Vagina (tissue), 2 donors: ENCODE data around the gene VAMP3. TPM values are rescaled to one million over a fixed set of nuclear protein-coding genes. Genes with fewer than 3 reads are reported as not detected.
A peak's percentile ranks its signal among the peaks of the same experiment; 100 is the strongest.

Experiments used
- DNase-seq, 2 donors: peaks; one replicate each; pipeline ENCODE4 v3.0.0-alpha.2; 2017; ENCODE audit errors: extremely low spot score in 2 of 2
- H3K27ac ChIP-seq: fragments of 200-600 bp; sonication (generic); one replicate; pipeline ENCODE4 v1.5.1; 2019
- H3K27me3 ChIP-seq: fragments of 200-600 bp; sonication (generic); one replicate; pipeline ENCODE4 v1.5.1; 2019
- H3K36me3 ChIP-seq, 2 donors: fragments of 200-600 bp; sonication (generic); one replicate each; pipeline ENCODE4 v1.5.1; 2017 to 2019
- H3K4me1 ChIP-seq: fragments of 200-600 bp; sonication (generic); one replicate; pipeline ENCODE4 v1.5.1; 2019
- H3K4me3 ChIP-seq, 2 donors: fragments of 200-600 bp; sonication (generic); 1 replicate in 1 of 2; 2 replicates in 1 of 2; pipeline ENCODE4 v1.5.1; 2016 to 2019
- H3K9me3 ChIP-seq: fragments of 200-600 bp; sonication (generic); one replicate; pipeline ENCODE4 v1.5.1; 2019
- POLR2A ChIP-seq, 2 donors: fragments of 450-650 bp; IDR thresholded peaks; one replicate each; pipeline ENCODE4 v1.6.1; 2017; ENCODE audit warnings: antibody characterized with exemption in 2 of 2, mild to moderate bottlenecking in 2 of 2, moderate library complexity in 2 of 2
- POLR2AphosphoS5 ChIP-seq, 2 donors: sonication (generic); formaldehyde crosslinking; IDR thresholded peaks; one replicate each; pipeline ENCODE4 v1.9.0; 2017; ENCODE audit warnings: antibody characterized with exemption in 2 of 2, mild to moderate bottlenecking in 2 of 2, low read depth in 1 of 2; ENCODE audit not compliant: insufficient read depth in 1 of 2
- intact Hi-C: fragments of 100-400 bp; cut with DNase I; formaldehyde crosslinking; loops from one replicate; pipeline ENCODE4 v1.15.1; 2023
- total RNA-seq: library from RNA; depleted of rRNA; stranded (reverse); fragments of >200 nt; gene quantifications from one replicate; pipeline ENCODE4 v1.2.3, GENCODE V29; 2016
- TF ChIP-seq, protein P1 (sequence below), 3 experiments: fragments of 450-650 bp in 2 of 3; fragments of 200-600 bp in 1 of 3; sonication (generic) in 1 of 3; IDR thresholded peaks; one replicate each; pipeline ENCODE4 v1.5.1; 2017 to 2019; ENCODE audit warnings: antibody characterized with exemption in 3 of 3, mild to moderate bottlenecking in 2 of 3, moderate library complexity in 2 of 3

The VAMP3 gene
- total RNA-seq, 1 donor from 2014 or later: 59.2 TPM

DNA sequence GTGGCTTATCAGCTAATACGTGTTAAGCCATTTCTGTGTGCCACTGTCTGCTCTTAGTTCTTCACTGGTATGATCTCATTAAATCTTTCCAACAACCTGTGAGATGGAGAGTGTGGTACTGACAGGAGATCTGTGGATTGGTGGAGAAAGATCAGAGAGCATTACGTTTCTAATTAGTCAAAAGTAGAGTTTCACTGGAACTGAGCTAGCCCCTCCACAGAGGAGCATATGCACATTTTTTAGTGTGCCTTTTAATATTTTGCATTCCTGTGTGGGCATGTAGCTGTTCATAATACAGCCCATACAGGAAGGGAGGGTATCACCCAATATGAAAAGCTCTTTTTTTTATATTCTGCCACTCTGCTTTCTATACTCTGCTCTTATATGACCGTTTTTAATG, 50.2 kb downstream of the VAMP3 start:
- TF ChIP-seq POLR2A (IDR thresholded peaks at IDR 0.05) (no peak), POLR2AphosphoS5 (IDR thresholded peaks at IDR 0.05; ENCODE audit: insufficient read depth in 1 of 2, low read depth in 1 of 2) (no peak)
- TF ChIP-seq, protein P1, sequence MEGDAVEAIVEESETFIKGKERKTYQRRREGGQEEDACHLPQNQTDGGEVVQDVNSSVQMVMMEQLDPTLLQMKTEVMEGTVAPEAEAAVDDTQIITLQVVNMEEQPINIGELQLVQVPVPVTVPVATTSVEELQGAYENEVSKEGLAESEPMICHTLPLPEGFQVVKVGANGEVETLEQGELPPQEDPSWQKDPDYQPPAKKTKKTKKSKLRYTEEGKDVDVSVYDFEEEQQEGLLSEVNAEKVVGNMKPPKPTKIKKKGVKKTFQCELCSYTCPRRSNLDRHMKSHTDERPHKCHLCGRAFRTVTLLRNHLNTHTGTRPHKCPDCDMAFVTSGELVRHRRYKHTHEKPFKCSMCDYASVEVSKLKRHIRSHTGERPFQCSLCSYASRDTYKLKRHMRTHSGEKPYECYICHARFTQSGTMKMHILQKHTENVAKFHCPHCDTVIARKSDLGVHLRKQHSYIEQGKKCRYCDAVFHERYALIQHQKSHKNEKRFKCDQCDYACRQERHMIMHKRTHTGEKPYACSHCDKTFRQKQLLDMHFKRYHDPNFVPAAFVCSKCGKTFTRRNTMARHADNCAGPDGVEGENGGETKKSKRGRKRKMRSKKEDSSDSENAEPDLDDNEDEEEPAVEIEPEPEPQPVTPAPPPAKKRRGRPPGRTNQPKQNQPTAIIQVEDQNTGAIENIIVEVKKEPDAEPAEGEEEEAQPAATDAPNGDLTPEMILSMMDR (IDR thresholded peaks at IDR 0.05): no peak
- Histone ChIP-seq H3K27ac (no peak overlapping the region), H3K4me1 (no peaks in the 10 kb centered on the region), H3K27me3 (no peaks in the 10 kb centered on the region), H3K9me3 (no peaks in the 10 kb centered on the region), H3K4me3 (no peak overlapping the region), H3K36me3 (peaks cover 0 to 68% of the 10 kb centered on the region in 2 donors)
- DNase-seq: no peak
- intact Hi-C loops: no loop called here

DNA sequence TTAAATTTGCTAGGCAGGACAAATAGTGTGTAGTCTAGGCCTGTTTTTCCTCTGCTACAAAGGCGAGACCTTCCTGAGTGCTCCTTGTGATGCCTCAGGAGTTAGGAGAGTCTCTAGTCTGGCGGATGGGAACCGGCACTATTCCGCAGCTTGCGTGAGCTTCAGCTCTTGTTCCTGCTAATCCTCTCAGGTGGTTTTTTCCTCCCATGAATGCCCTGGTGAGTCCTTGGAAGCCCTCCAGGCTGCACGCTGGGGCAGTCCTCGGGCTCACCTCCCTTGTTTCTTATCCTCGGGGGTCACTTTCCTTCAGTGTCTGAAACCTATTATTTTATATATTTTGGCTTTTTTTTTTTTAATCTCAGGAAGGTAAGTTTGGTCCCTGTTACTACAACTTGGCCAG, 53.6 kb downstream of the VAMP3 start:
- H3K27ac ChIP-seq: no peak overlapping the region
- intact Hi-C loops: no loop called here
- H3K9me3 ChIP-seq: no peaks in the 10 kb centered on the region
- H3K27me3 ChIP-seq: no peaks in the 10 kb centered on the region
- no peaks in the 10 kb centered on the region for H3K4me1 ChIP-seq
- no peak for TF ChIP-seq POLR2AphosphoS5 (IDR thresholded peaks at IDR 0.05; ENCODE audit: insufficient read depth in 1 of 2, low read depth in 1 of 2)
- TF ChIP-seq POLR2A (IDR thresholded peaks at IDR 0.05): no peak
- TF ChIP-seq, protein P1 (IDR thresholded peaks at IDR 0.05): no peak
- H3K4me3 ChIP-seq: no peak overlapping the region
- no peak for DNase-seq
- peaks cover 0 to 82% of the 10 kb centered on the region in 2 donors for H3K36me3 ChIP-seq

DNA sequence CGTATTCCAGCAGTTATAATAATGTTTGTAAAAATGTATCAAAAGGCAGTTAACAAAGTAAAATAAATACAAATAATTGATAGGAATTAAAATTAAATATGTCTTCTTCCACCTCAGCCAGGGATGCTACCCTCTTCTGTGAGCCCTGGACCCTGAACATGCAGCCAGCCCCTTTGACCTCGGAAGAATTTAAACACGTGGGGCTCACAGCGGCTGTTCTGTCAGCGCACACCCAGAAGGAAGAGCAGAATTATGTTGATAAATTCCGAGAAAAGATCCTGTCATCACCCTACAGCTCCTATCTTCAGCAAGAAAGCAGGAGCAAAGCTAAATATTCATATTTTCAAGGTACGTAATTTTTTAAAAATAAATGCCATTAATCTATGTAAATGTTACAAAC, 55.3 kb downstream of the VAMP3 start:
- H3K27me3 ChIP-seq: no peaks in the 10 kb centered on the region
- no peak overlapping the region for H3K27ac ChIP-seq
- H3K4me3 ChIP-seq: no peak overlapping the region
- H3K4me1 ChIP-seq: no peaks in the 10 kb centered on the region
- DNase-seq: no peak
- TF ChIP-seq POLR2AphosphoS5 (IDR thresholded peaks at IDR 0.05; ENCODE audit: insufficient read depth in 1 of 2, low read depth in 1 of 2) (no peak), POLR2A (IDR thresholded peaks at IDR 0.05) (no peak)
- TF ChIP-seq, protein P1 (IDR thresholded peaks at IDR 0.05): no peak
- H3K36me3 ChIP-seq: peaks cover 0 to 76% of the 10 kb centered on the region in 2 donors
- H3K9me3 ChIP-seq: no peaks in the 10 kb centered on the region
- intact Hi-C loops: no loop called here

DNA sequence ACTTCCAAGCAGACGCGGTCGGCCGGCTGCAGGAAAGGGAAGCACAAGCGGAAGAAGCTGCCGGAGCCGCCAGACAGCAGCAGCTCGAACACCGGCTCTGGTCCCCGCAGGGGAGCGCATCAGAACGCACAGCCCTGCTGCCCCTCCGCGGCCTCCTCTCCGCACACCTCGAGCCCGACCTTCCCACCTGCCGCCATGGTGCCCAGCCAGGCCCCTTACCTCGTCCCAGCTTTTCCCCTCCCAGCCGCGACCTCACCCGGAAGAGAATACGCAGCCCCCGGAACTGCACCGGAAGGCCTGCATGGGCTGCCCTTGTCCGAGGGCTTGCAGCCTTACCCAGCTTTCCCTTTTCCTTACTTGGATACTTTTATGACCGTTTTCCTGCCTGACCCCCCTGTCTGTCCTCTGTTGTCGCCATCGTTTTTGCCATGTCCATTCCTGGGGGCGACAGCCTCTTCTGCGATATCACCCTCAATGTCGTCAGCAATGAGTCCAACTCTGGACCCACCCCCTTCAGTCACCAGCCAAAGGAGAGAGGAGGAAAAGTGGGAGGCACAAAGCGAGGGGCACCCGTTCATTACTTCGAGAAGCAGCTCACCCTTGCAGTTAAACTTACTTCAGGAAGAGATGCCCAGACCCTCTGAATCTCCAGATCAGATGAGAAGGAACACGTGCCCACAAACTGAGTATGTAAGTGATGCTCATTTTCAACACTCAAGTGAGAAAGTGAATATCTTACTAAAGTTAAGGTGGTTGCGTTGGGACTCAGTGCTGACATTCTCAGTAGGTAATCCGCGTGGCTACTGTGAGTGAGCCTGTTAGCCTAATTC, 56.2 kb downstream of the VAMP3 start:
- no peaks in the 10 kb centered on the region for H3K4me1 ChIP-seq
- no peaks in the 10 kb centered on the region for H3K27me3 ChIP-seq
- H3K9me3 ChIP-seq: no peaks in the 10 kb centered on the region
- H3K4me3 ChIP-seq: peak overlapping the region in 1 of 2 donors; percentile 17
- no peak for DNase-seq
- TF ChIP-seq POLR2AphosphoS5 (IDR thresholded peaks at IDR 0.05; ENCODE audit: insufficient read depth in 1 of 2, low read depth in 1 of 2): no peak
- H3K27ac ChIP-seq: no peak overlapping the region
- intact Hi-C loops: no loop called here
- peaks cover 0 to 66% of the 10 kb centered on the region in 2 donors for H3K36me3 ChIP-seq

Other genes starting within 250 kb of the VAMP3 start
- gene PER3, start 13.0 kb downstream of the VAMP3 start, total RNA-seq: 24.6 TPM
- gene UTS2, start 81.8 kb downstream of the VAMP3 start, total RNA-seq: 5.4 TPM
- gene TNFRSF9, start 169.5 kb downstream of the VAMP3 start, total RNA-seq: not detected
- gene PARK7, start 190.4 kb downstream of the VAMP3 start, total RNA-seq: 119 TPM